HepG2 (cell line): ENCODE measurements around the gene PCP4. TPM values are rescaled to one million over a fixed set of nuclear protein-coding genes. Genes with fewer than 3 reads are reported as not detected.

Source experiments
- ATAC-seq: fragments of 200-7000 bp; cut with Tn5 transposase; 3 replicates; pipeline ENCODE4 v1.9.1; 2020; ENCODE audit warnings: mild to moderate bottlenecking, moderate library complexity
- BruUV-seq: library from RNA; stranded (reverse); fragments of 400-500 nt; replicated peaks from 2 replicates; lab custom pipeline; 2021; lab: Mats Ljungman, UMichigan
- CTCF ChIA-PET: fragments of 300-600 bp; formaldehyde crosslinking; extraction: SDS; loops from one replicate; lab custom pipeline; 2021; ENCODE audit warnings: low total read pairs, inconsistent platforms, low intra/inter-chr PET ratio; lab: Yijun Ruan, JAX
- POLR2A ChIA-PET: fragments of 350-600 bp; sonication (Branson Sonifier 250); formaldehyde crosslinking; loops from one replicate; lab custom pipeline; 2020; ENCODE audit warnings: antibody characterized with exemption, inconsistent platforms; lab: Yijun Ruan, JAX
- DNase-seq: peaks from one replicate; pipeline ENCODE4 v3.0.0-alpha.2; 2015; ENCODE audit warnings: low spot score
- FAIRE-seq: peaks from 3 replicates; lab custom pipeline; 2011; peaks lifted over from hg19 to GRCh38; lab: Jason Lieb, UNC
- H2AFZ ChIP-seq: one replicate; pipeline ENCODE4 v1.6.1; 2011; ENCODE audit warnings: low read length, inconsistent platforms
- H3K27ac ChIP-seq: fragments of 300-600 bp; 3 replicates; pipeline ENCODE4 v1.8.0; 2011; ENCODE audit warnings: mixed run types, mild to moderate bottlenecking, mixed read lengths, low read length, inconsistent platforms; ENCODE audit not compliant: insufficient read depth; ENCODE audit errors: extremely low read length
- H3K27me3 ChIP-seq, 2 experiments: fragments of 200-600 bp in 1 of 2; 2 replicates in 1 of 2; 3 replicates in 1 of 2; pipeline versions ENCODE4 v1.6.0 to v1.8.0; 2011; ENCODE audit warnings: low read length in 2 of 2, mild to moderate bottlenecking in 2 of 2, moderate library complexity in 2 of 2, inconsistent platforms in 1 of 2; ENCODE audit not compliant: insufficient read depth in 2 of 2, control insufficient read depth in 1 of 2
- H3K36me3 ChIP-seq, 2 experiments: fragments of 200-600 bp in 1 of 2; replicated peaks in 1 of 2; 2 replicates in 1 of 2; 3 replicates in 1 of 2; pipeline versions ENCODE4 v1.5.1 to v1.8.0; 2011; ENCODE audit warnings: low read length in 2 of 2, inconsistent platforms in 1 of 2; ENCODE audit not compliant: insufficient read depth in 2 of 2, control insufficient read depth in 1 of 2
- H3K4me1 ChIP-seq: 2 replicates; pipeline ENCODE4 v1.5.1; 2012; ENCODE audit warnings: low read length, inconsistent platforms; ENCODE audit not compliant: insufficient read depth
- H3K4me2 ChIP-seq: 2 replicates; pipeline ENCODE4 v1.6.0; 2011; ENCODE audit warnings: low read depth, low read length, inconsistent platforms
- H3K4me3 ChIP-seq, 3 experiments: fragments of 200-600 bp in 1 of 3; sonication (generic), shearing (Covaris generic) in 1 of 3; replicated peaks in 1 of 3; 2 replicates each; pipeline ENCODE4 v1.5.1; 2011 to 2016; ENCODE audit warnings: low read length in 3 of 3, inconsistent platforms in 2 of 3, low read depth in 2 of 3, mild to moderate bottlenecking in 2 of 3, control low read depth in 1 of 3, mixed read lengths in 1 of 3; ENCODE audit not compliant: insufficient read depth in 1 of 3
- H3K79me2 ChIP-seq: one replicate; pipeline ENCODE4 v1.6.1; 2011; ENCODE audit warnings: low read length, inconsistent platforms; ENCODE audit not compliant: insufficient read depth
- H3K9ac ChIP-seq: 2 replicates; pipeline ENCODE4 v1.6.0; 2011; ENCODE audit warnings: mild to moderate bottlenecking, low read depth, low read length, inconsistent platforms; ENCODE audit not compliant: insufficient read depth
- H3K9me3 ChIP-seq: 2 replicates; pipeline ENCODE4 v1.5.1; 2012; ENCODE audit warnings: mild to moderate bottlenecking, low read length
- H4K20me1 ChIP-seq: 2 replicates; pipeline ENCODE4 v1.6.0; 2011; ENCODE audit warnings: inconsistent platforms, mild to moderate bottlenecking, low read length, moderate library complexity; ENCODE audit not compliant: insufficient read depth
- ATF7 ChIP-seq, 2 experiments: fragments of 450-650 bp in 1 of 2; sonication (generic) in 1 of 2; formaldehyde crosslinking in 1 of 2; IDR thresholded peaks; 2 replicates each; pipeline versions ENCODE4 v1.4.0 to v1.6.1; 2016 to 2020; ENCODE audit warnings: antibody characterized with exemption in 1 of 2, mild to moderate bottlenecking in 1 of 2, missing genetic modification reagents in 1 of 2
- CREB1 ChIP-seq, 2 experiments: fragments of 450-650 bp in 1 of 2; IDR thresholded peaks; 2 replicates each; pipeline ENCODE4 v1.6.1; 2016 to 2017; ENCODE audit warnings: control low read depth in 1 of 2, mild to moderate bottlenecking in 1 of 2, missing compliant biosample characterization in 1 of 2, missing genetic modification characterization in 1 of 2
- MAFF ChIP-seq: IDR thresholded peaks from 2 replicates; pipeline ENCODE4 v1.6.1; 2011; ENCODE audit warnings: low read depth, low read length, improper control_type of control experiment
- MAFK ChIP-seq, 2 experiments: IDR thresholded peaks in 1 of 2; conservative IDR thresholded peaks in 1 of 2; 2 replicates each; pipeline ENCODE4 v1.6.1; 2011; ENCODE audit warnings: improper control_type of control experiment in 2 of 2, low read length in 2 of 2
- RBAK ChIP-seq: sonication (generic); formaldehyde crosslinking; IDR thresholded peaks from 2 replicates; pipeline ENCODE4 v1.5.1; 2020; ENCODE audit warnings: mild to moderate bottlenecking, missing genetic modification reagents
- SUZ12 ChIP-seq: fragments of 150-350 bp; IDR thresholded peaks from 2 replicates; pipeline ENCODE4 v1.6.1; 2014; ENCODE audit warnings: low read depth, low read length
- TFDP2 ChIP-seq: sonication (generic); formaldehyde crosslinking; IDR thresholded peaks from 2 replicates; pipeline ENCODE4 v1.4.0; 2020; ENCODE audit warnings: missing genetic modification reagents
- WGBS: methylation state at CpG from one replicate; pipeline ENCODE4 v1.1.6; 2017; ENCODE audit warnings: low lambda C conversion rate; 5-methylcytosine and 5-hydroxymethylcytosine counted together
- in situ Hi-C: cut with HindIII; loops from 2 replicates; pipeline ENCODE4 v1.10.0; 2017; ENCODE audit warnings: low pct_unique_long_range_greater_than_20kb; ENCODE audit not compliant: extremely low pct_ligation_motif_present
- intact Hi-C: fragments of 100-400 bp; cut with micrococcal nuclease; formaldehyde crosslinking; loops from one replicate; pipeline ENCODE4 v1.10.0; 2022; ENCODE audit not compliant: unreplicated experiment
- polyA plus RNA-seq, 8 experiments: library from polyadenylated mRNA; depleted of rRNA in 3 of 8; stranded (reverse) in 7 of 8; unstranded in 1 of 8; fragments of >200 nt; fragmentation: Illumina TruSeq in 4 of 8; extraction: Trizol in 4 of 8; gene quantifications; 2 replicates each; pipeline versions ENCODE4 v1.2.1 to v1.2.3, GENCODE V29; 2011 to 2016; ENCODE audit warnings: low read depth in 4 of 8, missing spikeins in 1 of 8, mixed read lengths in 1 of 8; ENCODE audit not compliant: insufficient read depth in 1 of 8
- total RNA-seq, 5 experiments: library from RNA; depleted of rRNA; stranded (reverse); fragments of >200 nt; fragmentation: Illumina TruSeq; extraction: Trizol; gene quantifications; 2 replicates each; pipeline ENCODE4 v1.2.3, GENCODE V29; 2016; ENCODE audit warnings: low read depth in 1 of 5
- TF ChIP-seq, protein P1 (sequence below): sonication (generic); formaldehyde crosslinking; IDR thresholded peaks from 2 replicates; pipeline ENCODE4 v1.8.1; 2023; ENCODE audit warnings: mild to moderate bottlenecking, missing genetic modification reagents, borderline replicate concordance

PCP4 gene
- total and polyA plus RNA-seq, 2 of the 13 experiments (the other 11 are each of a cell fraction or from before 2014, with no cell fraction given) = not detected

DNA sequence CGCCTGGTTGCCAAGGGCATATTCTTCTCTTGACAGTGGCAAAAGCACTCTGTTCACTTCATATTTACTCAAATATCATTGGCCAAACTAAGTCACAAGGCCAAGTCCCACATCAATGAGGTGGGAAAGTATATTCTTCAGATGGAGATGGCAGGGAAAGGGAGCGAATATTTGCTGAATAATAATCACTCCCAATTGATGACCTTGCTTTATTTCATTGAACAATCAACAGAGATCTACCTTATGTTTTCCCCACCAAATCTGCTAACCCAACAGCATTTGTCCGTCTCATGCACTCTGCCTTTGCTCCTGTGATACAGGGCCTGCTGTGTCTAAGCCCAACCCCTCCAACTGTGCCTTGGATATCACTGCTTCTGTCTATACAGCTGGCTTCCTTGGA, 45.2 kb upstream of the PCP4 start:
- Histone ChIP-seq H3K9me3 (peaks cover 83% of the 10 kb centered on the region), H3K4me3 (no peak overlapping the region), H3K4me1 (no peaks in the 10 kb centered on the region), H3K9ac (no peak overlapping the region), H3K36me3 (no peaks in the 10 kb centered on the region), H2AFZ (no peak overlapping the region), H4K20me1 (no peaks in the 10 kb centered on the region), H3K79me2 (no peaks in the 10 kb centered on the region), H3K4me2 (no peak overlapping the region), H3K27ac (no peak overlapping the region), H3K27me3 (no peaks in the 10 kb centered on the region)
- ATAC-seq (no peak), DNase-seq (no peak), FAIRE-seq (no peak)
- intact Hi-C loops = no loop called here
- in situ Hi-C loops = no loop called here
- POLR2A ChIA-PET = no interaction called here
- WGBS = 42% methylated on average over 3 of the region's 3 CpGs
- BruUV-seq = no TSS peak
- TF ChIP-seq MAFF = peak; percentile 57
- peak in 1 of 2 experiments; percentile 56; a peak in 2 of 4 replicates for TF ChIP-seq MAFK (conservative IDR thresholded peaks at IDR 0.05 in 1 of 2, IDR thresholded peaks at IDR 0.05 in 1 of 2; ENCODE audit: low read length in 2 of 2)
- TF ChIP-seq RBAK (CRISPR knock-in tag) = no peak
- CTCF ChIA-PET = no interaction called here

- 15% methylated on average over 1 of the region's 1 CpG for WGBS
- Histone ChIP-seq H2AFZ (no peak overlapping the region), H3K79me2 (no peaks in the 10 kb centered on the region), H3K9me3 (peaks cover 81% of the 10 kb centered on the region), H3K27ac (no peak overlapping the region), H3K4me1 (no peaks in the 10 kb centered on the region), H3K4me3 (no peak overlapping the region), H4K20me1 (no peaks in the 10 kb centered on the region), H3K9ac (no peak overlapping the region), H3K36me3 (no peaks in the 10 kb centered on the region), H3K27me3 (no peaks in the 10 kb centered on the region), H3K4me2 (no peak overlapping the region)
- FAIRE-seq (no peak), ATAC-seq (no peak), DNase-seq (no peak)
- ChIA-PET POLR2A (no interaction called here), CTCF (no interaction called here)
- intact Hi-C loops = no loop called here
- peak; percentile 53 for TF ChIP-seq ATF7 (IDR thresholded peaks at IDR 0.05)
- TF ChIP-seq ATF7 (CRISPR knock-in tag; IDR thresholded peaks at IDR 0.05) = no peak
- peak; percentile 65 for TF ChIP-seq CREB1 (IDR thresholded peaks at IDR 0.05)
- TF ChIP-seq CREB1 (CRISPR knock-in tag; IDR thresholded peaks at IDR 0.05) = no peak
- no peak for TF ChIP-seq SUZ12
- TF ChIP-seq TFDP2 (CRISPR knock-in tag) = no peak
- TF ChIP-seq, protein P1, sequence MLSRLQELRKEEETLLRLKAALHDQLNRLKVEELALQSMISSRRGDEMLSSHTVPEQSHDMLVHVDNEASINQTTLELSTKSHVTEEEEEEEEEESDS (CRISPR knock-in tag) = no peak
- no TSS peak for BruUV-seq
- in situ Hi-C loops = no loop called here
Observed at GRCh38 chr21:39825250-39825649, 42.0 kb upstream of the PCP4 start.
